K562 (cell line): ENCODE results near the gene SLC16A12. TPM values are rescaled to one million over a fixed set of nuclear protein-coding genes. Genes with fewer than 3 reads are reported as not detected.

Experiments used
- CREB1 ChIP-seq, 2 experiments: sonication (generic) in 1 of 2; formaldehyde crosslinking in 1 of 2; IDR thresholded peaks; 2 replicates each; pipeline versions ENCODE4 v1.6.1 to v1.8.0; 2012 to 2022; ENCODE audit warnings: inconsistent platforms in 1 of 2, mild to moderate bottlenecking in 1 of 2, missing genetic modification reagents in 1 of 2, moderate library complexity in 1 of 2
- KHSRP ChIP-seq: fragments of 450-650 bp; IDR thresholded peaks from 2 replicates; pipeline ENCODE4 v1.6.1; 2017
- NRF1 ChIP-seq, 2 experiments: fragments of 450-650 bp; IDR thresholded peaks in 1 of 2; conservative IDR thresholded peaks in 1 of 2; 2 replicates each; pipeline ENCODE4 v1.6.1; 2014; ENCODE audit warnings: mild to moderate bottlenecking in 2 of 2
- TCF7 ChIP-seq: sonication (generic); IDR thresholded peaks from 2 replicates; pipeline ENCODE4 v1.6.1; 2016; ENCODE audit warnings: antibody characterized with exemption, borderline replicate concordance
- YY1 ChIP-seq, 3 experiments: IDR thresholded peaks; 2 replicates each; pipeline ENCODE4 v1.6.1; 2011; ENCODE audit warnings: low read length in 2 of 3, mild to moderate bottlenecking in 2 of 3, moderate library complexity in 2 of 3, borderline replicate concordance in 1 of 3, control low read depth in 1 of 3, low read depth in 1 of 3; ENCODE audit not compliant: insufficient read depth in 3 of 3, insufficient replicate concordance in 2 of 3, control insufficient read depth in 1 of 3, insufficient read length in 1 of 3; ENCODE audit errors: extremely low read depth in 1 of 3
- ZNF253 ChIP-seq: fragments of 250-450 bp; sonication (Bioruptor Pico); conservative IDR thresholded peaks from 2 replicates; pipeline ENCODE4 v1.6.1; 2021; ENCODE audit warnings: mild to moderate bottlenecking
- ZNF444 ChIP-seq: fragments of 250-450 bp; sonication (Bioruptor Pico); IDR thresholded peaks from 2 replicates; pipeline ENCODE4 v1.4.0; 2020; ENCODE audit warnings: mild to moderate bottlenecking, moderate library complexity
- ZNF780A ChIP-seq: fragments of 250-450 bp; sonication (Bioruptor Pico); IDR thresholded peaks from 2 replicates; pipeline ENCODE4 v1.5.0; 2021; ENCODE audit warnings: mild to moderate bottlenecking
- polyA plus RNA-seq, 8 experiments: library from polyadenylated mRNA; depleted of rRNA in 4 of 8; stranded (reverse) in 5 of 8; unstranded in 3 of 8; fragments of >200 nt; fragmentation: Nextera tagmentation in 2 of 8; fragmentation: Illumina TruSeq in 1 of 8; extraction: Ambion mirVana in 2 of 8; extraction: Trizol in 1 of 8; gene quantifications; 2 replicates each; pipeline versions ENCODE4 v1.2.1 to v1.2.3, GENCODE V29; 2011 to 2014; ENCODE audit warnings: inconsistent platforms in 1 of 8, missing spikeins in 1 of 8
- total RNA-seq, 7 experiments: library from RNA; depleted of rRNA in 6 of 7; stranded (reverse); fragments of >200 nt in 6 of 7; fragmentation: Illumina TruSeq in 2 of 7; extraction: Trizol in 2 of 7; gene quantifications; 2 replicates each; pipeline versions ENCODE4 v1.2.1 to v1.2.3, GENCODE V29; 2011 to 2021; ENCODE audit warnings: low replicate concordance in 1 of 7
- TF ChIP-seq, protein P1 (sequence below), 2 experiments: IDR thresholded peaks; 2 replicates each; pipeline ENCODE4 v1.6.1; 2011; ENCODE audit warnings: borderline replicate concordance in 1 of 2, control low read depth in 1 of 2, low read depth in 1 of 2, low read length in 1 of 2, mild to moderate bottlenecking in 1 of 2, mixed read lengths in 1 of 2, moderate library complexity in 1 of 2; ENCODE audit not compliant: insufficient read depth in 1 of 2, insufficient read length in 1 of 2, poor library complexity in 1 of 2, severe bottlenecking in 1 of 2; ENCODE audit errors: extremely low read depth in 1 of 2
- TF ChIP-seq, protein P2 (sequence below): fragments of 250-450 bp; sonication (Bioruptor Pico); IDR thresholded peaks from 2 replicates; pipeline ENCODE4 v1.4.0; 2020; ENCODE audit warnings: mild to moderate bottlenecking, moderate library complexity

Gene SLC16A12
- total and polyA plus RNA-seq, 9 of the 15 experiments (the other 6 are each of a cell fraction or from before 2014, with no cell fraction given) = not detected

DNA sequence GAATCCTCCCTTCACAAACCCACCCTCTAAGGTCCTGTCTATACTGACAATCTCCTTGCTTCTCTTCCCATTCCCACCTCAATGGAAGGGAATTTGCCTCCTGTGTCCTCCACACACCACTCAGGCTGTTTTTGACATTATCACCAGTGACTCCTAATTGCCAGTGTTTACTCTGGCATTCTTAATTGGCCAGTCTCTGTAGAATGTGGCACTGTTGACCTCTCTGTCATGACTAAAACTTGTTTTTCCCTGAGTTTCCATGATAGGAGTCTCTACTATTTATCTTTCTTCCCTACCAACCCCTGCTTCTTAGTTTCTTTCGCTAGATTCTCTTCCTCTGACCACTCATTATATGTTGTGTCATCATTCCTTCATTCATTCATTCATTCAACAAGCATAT, 12.1 kb downstream of the SLC16A12 start (continued):
- TF ChIP-seq, protein P1, sequence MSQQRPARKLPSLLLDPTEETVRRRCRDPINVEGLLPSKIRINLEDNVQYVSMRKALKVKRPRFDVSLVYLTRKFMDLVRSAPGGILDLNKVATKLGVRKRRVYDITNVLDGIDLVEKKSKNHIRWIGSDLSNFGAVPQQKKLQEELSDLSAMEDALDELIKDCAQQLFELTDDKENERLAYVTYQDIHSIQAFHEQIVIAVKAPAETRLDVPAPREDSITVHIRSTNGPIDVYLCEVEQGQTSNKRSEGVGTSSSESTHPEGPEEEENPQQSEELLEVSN (IDR thresholded peaks at IDR 0.05; ENCODE audit: borderline replicate concordance in 1 of 2, extremely low read depth in 1 of 2, insufficient read depth in 1 of 2, insufficient read length in 1 of 2, low read depth in 1 of 2, low read length in 1 of 2, poor library complexity in 1 of 2, severe bottlenecking in 1 of 2) = no peak
- TF ChIP-seq ZNF253 (CRISPR knock-in tag) = no peak
- no peak for TF ChIP-seq YY1 (IDR thresholded peaks at IDR 0.05; ENCODE audit: borderline replicate concordance in 1 of 3, control insufficient read depth in 1 of 3, extremely low read depth in 1 of 3, insufficient read depth in 3 of 3, insufficient read length in 1 of 3, insufficient replicate concordance in 2 of 3, low read depth in 1 of 3, low read length in 2 of 3)
- TF ChIP-seq TCF7 = no peak
- TF ChIP-seq, protein P2, sequence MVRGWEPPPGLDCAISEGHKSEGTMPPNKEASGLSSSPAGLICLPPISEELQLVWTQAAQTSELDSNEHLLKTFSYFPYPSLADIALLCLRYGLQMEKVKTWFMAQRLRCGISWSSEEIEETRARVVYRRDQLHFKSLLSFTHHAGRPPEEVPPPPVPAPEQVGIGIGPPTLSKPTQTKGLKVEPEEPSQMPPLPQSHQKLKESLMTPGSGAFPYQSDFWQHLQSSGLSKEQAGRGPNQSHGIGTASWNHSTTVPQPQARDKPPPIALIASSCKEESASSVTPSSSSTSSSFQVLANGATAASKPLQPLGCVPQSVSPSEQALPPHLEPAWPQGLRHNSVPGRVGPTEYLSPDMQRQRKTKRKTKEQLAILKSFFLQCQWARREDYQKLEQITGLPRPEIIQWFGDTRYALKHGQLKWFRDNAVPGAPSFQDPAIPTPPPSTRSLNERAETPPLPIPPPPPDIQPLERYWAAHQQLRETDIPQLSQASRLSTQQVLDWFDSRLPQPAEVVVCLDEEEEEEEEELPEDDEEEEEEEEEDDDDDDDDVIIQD (CRISPR knock-in tag) = no peak
- no peak for TF ChIP-seq ZNF780A
- no peak for TF ChIP-seq NRF1 (conservative IDR thresholded peaks at IDR 0.05 in 1 of 2, IDR thresholded peaks at IDR 0.05 in 1 of 2)
- no peak for TF ChIP-seq CREB1 (IDR thresholded peaks at IDR 0.05)
- no peak for TF ChIP-seq CREB1 (CRISPR knock-in tag; IDR thresholded peaks at IDR 0.05)
- TF ChIP-seq ZNF444 (CRISPR knock-in tag) = no peak
- TF ChIP-seq KHSRP = no peak
